HepG2 (cell line): ENCODE data around the gene ZNF12. TPM values are rescaled to one million over a fixed set of nuclear protein-coding genes. Genes with fewer than 3 reads are reported as not detected.

Source experiments
- KLF16 ChIP-seq, 2 experiments: sonication (generic) in 1 of 2; formaldehyde crosslinking in 1 of 2; IDR thresholded peaks; 2 replicates each; pipeline versions ENCODE4 v1.6.1 to v1.8.0; 2016 to 2023; ENCODE audit warnings: missing genetic modification reagents in 2 of 2, missing compliant biosample characterization in 1 of 2
- RAD51 ChIP-seq: fragments of 450-650 bp; IDR thresholded peaks from 2 replicates; pipeline ENCODE4 v1.6.1; 2016; ENCODE audit warnings: borderline replicate concordance
- STAT5B ChIP-seq: sonication (generic); formaldehyde crosslinking; IDR thresholded peaks from 2 replicates; pipeline ENCODE4 v1.4.0; 2020; ENCODE audit warnings: missing genetic modification reagents
- ZNF230 ChIP-seq: sonication (generic); formaldehyde crosslinking; IDR thresholded peaks from 2 replicates; pipeline ENCODE4 v1.4.0; 2020; ENCODE audit warnings: mild to moderate bottlenecking, missing genetic modification reagents
- ZNF543 ChIP-seq: sonication (generic); formaldehyde crosslinking; IDR thresholded peaks from 2 replicates; pipeline ENCODE4 v1.4.0; 2020; ENCODE audit warnings: mild to moderate bottlenecking, missing genetic modification reagents
- ZNF546 ChIP-seq: sonication (generic); formaldehyde crosslinking; conservative IDR thresholded peaks from 2 replicates; pipeline ENCODE4 v1.8.1; 2023; ENCODE audit warnings: mild to moderate bottlenecking, missing genetic modification reagents
- ZNF672 ChIP-seq: sonication (generic); formaldehyde crosslinking; IDR thresholded peaks from 2 replicates; pipeline ENCODE4 v1.8.1; 2022; ENCODE audit warnings: missing genetic modification reagents
- ZNF782 ChIP-seq: sonication (generic); formaldehyde crosslinking; IDR thresholded peaks from 2 replicates; pipeline ENCODE4 v1.4.0; 2020; ENCODE audit warnings: missing genetic modification reagents, mild to moderate bottlenecking, borderline replicate concordance
- ZNF883 ChIP-seq: sonication (generic); formaldehyde crosslinking; IDR thresholded peaks from 2 replicates; pipeline ENCODE4 v1.5.1; 2020; ENCODE audit warnings: mild to moderate bottlenecking, missing genetic modification reagents; ENCODE audit errors: not compliant biosample characterization
- ZSCAN20 ChIP-seq: sonication (generic); formaldehyde crosslinking; IDR thresholded peaks from 2 replicates; pipeline ENCODE4 v1.4.0; 2020; ENCODE audit warnings: missing genetic modification reagents, mild to moderate bottlenecking, borderline replicate concordance
- polyA plus RNA-seq, 8 experiments: library from polyadenylated mRNA; depleted of rRNA in 3 of 8; stranded (reverse) in 7 of 8; unstranded in 1 of 8; fragments of >200 nt; fragmentation: Illumina TruSeq in 4 of 8; extraction: Trizol in 4 of 8; gene quantifications; 2 replicates each; pipeline versions ENCODE4 v1.2.1 to v1.2.3, GENCODE V29; 2011 to 2016; ENCODE audit warnings: low read depth in 4 of 8, missing spikeins in 1 of 8, mixed read lengths in 1 of 8; ENCODE audit not compliant: insufficient read depth in 1 of 8
- total RNA-seq, 5 experiments: library from RNA; depleted of rRNA; stranded (reverse); fragments of >200 nt; fragmentation: Illumina TruSeq; extraction: Trizol; gene quantifications; 2 replicates each; pipeline ENCODE4 v1.2.3, GENCODE V29; 2016; ENCODE audit warnings: low read depth in 1 of 5
- TF ChIP-seq, protein P1 (sequence below): sonication (generic); formaldehyde crosslinking; conservative IDR thresholded peaks from 2 replicates; pipeline ENCODE4 v1.4.0; 2020; ENCODE audit warnings: missing genetic modification reagents
- TF ChIP-seq, protein P2 (sequence below): sonication (generic); formaldehyde crosslinking; IDR thresholded peaks from 2 replicates; pipeline ENCODE4 v1.8.0; 2022; ENCODE audit warnings: missing genetic modification reagents, low read depth, mild to moderate bottlenecking, borderline replicate concordance
- TF ChIP-seq, protein P3 (sequence below): sonication (generic); formaldehyde crosslinking; IDR thresholded peaks from 2 replicates; pipeline ENCODE4 v1.4.0; 2020; ENCODE audit warnings: mild to moderate bottlenecking, missing genetic modification reagents
- TF ChIP-seq, protein P4 (sequence below): sonication (generic); formaldehyde crosslinking; IDR thresholded peaks from 2 replicates; pipeline ENCODE4 v1.5.0; 2020; ENCODE audit warnings: missing genetic modification reagents
- TF ChIP-seq, protein P5 (sequence below): sonication (generic); formaldehyde crosslinking; IDR thresholded peaks from 2 replicates; pipeline ENCODE4 v1.8.1; 2023; ENCODE audit warnings: mild to moderate bottlenecking, missing genetic modification reagents

ZNF12 gene
- total and polyA plus RNA-seq, 2 of the 13 experiments (the other 11 are each of a cell fraction or from before 2014, with no cell fraction given), result 21.4 to 22.8 TPM

DNA sequence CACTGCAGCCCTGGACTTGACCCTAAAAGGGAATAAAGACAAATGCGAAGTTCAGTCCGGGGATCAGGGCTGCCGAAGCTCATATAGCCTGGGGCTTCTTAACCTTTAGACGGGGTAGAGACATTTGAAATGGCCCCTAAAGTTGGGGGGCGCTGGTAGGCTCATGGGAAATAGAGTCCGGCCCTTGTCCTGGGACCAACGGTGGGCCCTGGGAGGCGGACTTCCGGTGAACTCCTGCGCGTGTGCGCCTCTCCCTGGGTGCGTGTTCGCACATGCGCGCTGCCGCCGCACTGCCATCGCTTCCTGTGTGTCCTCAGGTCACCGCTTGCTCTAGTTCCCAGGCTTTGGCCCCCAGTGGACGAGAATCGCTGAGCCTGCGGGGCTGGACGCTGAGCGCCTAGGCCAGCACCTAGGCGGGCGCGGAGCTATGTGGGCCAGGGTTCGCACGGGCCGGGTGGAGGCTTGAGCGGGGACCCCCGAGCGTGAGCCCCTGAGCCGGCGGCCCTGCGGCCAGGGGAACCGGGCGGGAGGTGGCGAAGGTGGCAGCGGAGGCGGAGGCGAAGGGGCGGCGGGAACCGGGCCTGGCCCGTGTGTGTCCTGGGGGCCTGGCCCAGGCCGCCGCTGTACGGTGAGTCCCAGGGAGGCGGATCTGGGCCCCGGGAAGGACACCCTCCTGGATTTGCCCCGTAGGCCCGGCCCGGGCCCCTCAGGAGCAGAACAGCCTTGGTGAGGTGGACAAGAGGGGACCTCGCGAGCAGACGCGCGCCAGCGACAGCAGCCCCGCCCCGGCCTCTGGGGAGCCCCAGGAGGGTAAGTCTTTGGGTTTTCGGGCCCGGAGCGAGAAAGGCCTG is 23.0 kb upstream of the ZNF12 start (continued):
- TF ChIP-seq, protein P1, sequence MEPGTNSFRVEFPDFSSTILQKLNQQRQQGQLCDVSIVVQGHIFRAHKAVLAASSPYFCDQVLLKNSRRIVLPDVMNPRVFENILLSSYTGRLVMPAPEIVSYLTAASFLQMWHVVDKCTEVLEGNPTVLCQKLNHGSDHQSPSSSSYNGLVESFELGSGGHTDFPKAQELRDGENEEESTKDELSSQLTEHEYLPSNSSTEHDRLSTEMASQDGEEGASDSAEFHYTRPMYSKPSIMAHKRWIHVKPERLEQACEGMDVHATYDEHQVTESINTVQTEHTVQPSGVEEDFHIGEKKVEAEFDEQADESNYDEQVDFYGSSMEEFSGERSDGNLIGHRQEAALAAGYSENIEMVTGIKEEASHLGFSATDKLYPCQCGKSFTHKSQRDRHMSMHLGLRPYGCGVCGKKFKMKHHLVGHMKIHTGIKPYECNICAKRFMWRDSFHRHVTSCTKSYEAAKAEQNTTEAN (CRISPR knock-in tag), result no peak; the same call in 1 of the 2 replicates
- TF ChIP-seq, protein P2, sequence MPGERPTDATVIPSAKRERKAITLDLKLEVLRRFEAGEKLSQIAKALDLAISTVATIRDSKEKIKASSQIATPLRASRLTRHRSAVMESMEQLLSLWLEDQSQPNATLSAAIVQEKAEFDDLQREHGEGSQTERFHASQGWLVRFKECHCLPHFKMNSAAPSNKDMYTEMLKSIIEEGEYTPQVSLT (CRISPR knock-in tag), result no peak
- TF ChIP-seq, protein P3, sequence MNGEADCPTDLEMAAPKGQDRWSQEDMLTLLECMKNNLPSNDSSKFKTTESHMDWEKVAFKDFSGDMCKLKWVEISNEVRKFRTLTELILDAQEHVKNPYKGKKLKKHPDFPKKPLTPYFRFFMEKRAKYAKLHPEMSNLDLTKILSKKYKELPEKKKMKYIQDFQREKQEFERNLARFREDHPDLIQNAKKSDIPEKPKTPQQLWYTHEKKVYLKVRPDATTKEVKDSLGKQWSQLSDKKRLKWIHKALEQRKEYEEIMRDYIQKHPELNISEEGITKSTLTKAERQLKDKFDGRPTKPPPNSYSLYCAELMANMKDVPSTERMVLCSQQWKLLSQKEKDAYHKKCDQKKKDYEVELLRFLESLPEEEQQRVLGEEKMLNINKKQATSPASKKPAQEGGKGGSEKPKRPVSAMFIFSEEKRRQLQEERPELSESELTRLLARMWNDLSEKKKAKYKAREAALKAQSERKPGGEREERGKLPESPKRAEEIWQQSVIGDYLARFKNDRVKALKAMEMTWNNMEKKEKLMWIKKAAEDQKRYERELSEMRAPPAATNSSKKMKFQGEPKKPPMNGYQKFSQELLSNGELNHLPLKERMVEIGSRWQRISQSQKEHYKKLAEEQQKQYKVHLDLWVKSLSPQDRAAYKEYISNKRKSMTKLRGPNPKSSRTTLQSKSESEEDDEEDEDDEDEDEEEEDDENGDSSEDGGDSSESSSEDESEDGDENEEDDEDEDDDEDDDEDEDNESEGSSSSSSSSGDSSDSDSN (CRISPR knock-in tag), result peak; percentile 95
- TF ChIP-seq KLF16 (CRISPR knock-in tag; IDR thresholded peaks at IDR 0.05) (peak in 1 of 2 experiments; percentile 61; a peak in 1 of 4 replicates), ZNF230 (peak; percentile 87; the same call in 1 of the 2 replicates), ZNF883 (CRISPR knock-in tag) (peak; percentile 64), ZNF546 (CRISPR knock-in tag) (no peak; the same call in none of the 2 replicates), ZSCAN20 (CRISPR knock-in tag) (no peak; the same call in 1 of the 2 replicates), ZNF672 (CRISPR knock-in tag) (no peak), ZNF543 (CRISPR knock-in tag) (peak; percentile 60; the same call in 1 of the 2 replicates), ZNF782 (CRISPR knock-in tag) (no peak), STAT5B (CRISPR knock-in tag) (no peak), RAD51 (no peak)
- TF ChIP-seq, protein P4, sequence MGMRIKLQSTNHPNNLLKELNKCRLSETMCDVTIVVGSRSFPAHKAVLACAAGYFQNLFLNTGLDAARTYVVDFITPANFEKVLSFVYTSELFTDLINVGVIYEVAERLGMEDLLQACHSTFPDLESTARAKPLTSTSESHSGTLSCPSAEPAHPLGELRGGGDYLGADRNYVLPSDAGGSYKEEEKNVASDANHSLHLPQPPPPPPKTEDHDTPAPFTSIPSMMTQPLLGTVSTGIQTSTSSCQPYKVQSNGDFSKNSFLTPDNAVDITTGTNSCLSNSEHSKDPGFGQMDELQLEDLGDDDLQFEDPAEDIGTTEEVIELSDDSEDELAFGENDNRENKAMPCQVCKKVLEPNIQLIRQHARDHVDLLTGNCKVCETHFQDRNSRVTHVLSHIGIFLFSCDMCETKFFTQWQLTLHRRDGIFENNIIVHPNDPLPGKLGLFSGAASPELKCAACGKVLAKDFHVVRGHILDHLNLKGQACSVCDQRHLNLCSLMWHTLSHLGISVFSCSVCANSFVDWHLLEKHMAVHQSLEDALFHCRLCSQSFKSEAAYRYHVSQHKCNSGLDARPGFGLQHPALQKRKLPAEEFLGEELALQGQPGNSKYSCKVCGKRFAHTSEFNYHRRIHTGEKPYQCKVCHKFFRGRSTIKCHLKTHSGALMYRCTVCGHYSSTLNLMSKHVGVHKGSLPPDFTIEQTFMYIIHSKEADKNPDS (CRISPR knock-in tag), result peak; percentile 60; the same call in 1 of the 2 replicates
- TF ChIP-seq, protein P5, sequence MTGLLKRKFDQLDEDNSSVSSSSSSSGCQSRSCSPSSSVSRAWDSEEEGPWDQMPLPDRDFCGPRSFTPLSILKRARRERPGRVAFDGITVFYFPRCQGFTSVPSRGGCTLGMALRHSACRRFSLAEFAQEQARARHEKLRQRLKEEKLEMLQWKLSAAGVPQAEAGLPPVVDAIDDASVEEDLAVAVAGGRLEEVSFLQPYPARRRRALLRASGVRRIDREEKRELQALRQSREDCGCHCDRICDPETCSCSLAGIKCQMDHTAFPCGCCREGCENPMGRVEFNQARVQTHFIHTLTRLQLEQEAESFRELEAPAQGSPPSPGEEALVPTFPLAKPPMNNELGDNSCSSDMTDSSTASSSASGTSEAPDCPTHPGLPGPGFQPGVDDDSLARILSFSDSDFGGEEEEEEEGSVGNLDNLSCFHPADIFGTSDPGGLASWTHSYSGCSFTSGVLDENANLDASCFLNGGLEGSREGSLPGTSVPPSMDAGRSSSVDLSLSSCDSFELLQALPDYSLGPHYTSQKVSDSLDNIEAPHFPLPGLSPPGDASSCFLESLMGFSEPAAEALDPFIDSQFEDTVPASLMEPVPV (CRISPR knock-in tag), result no peak
